ENCODE results near the gene OR4A5. TPM values are rescaled to one million over a fixed set of nuclear protein-coding genes. Genes with fewer than 3 reads are reported as not detected.

The OR4A5 gene, protein sequence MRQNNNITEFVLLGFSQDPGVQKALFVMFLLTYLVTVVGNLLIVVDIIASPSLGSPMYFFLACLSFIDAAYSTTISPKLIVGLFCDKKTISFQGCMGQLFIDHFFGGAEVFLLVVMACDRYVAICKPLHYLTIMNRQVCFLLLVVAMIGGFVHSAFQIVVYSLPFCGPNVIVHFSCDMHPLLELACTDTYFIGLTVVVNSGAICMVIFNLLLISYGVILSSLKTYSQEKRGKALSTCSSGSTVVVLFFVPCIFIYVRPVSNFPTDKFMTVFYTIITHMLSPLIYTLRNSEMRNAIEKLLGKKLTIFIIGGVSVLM
- total RNA-seq: not detected in 2 replicates

DNA sequence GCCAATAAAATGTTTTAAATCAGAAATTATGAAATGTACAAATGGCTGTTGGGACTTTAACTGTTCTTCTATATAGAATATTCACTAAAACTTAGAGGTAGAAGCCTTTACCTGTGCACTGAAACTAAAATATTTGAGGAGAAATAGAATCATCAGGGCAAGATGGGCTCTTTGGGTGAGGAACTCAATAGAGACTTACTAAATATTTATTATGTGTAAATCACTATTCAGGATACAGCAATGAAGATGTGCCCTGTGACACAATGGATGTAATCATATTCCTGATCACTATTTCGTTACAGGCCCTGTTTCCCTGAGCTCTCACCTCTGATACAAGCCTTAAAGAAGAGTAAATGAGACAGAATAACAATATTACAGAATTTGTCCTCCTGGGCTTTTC, at the start of gene OR4A5:
TSS of gene OR4A5 (plus strand) at position 301 of the 400 bp plus-strand sequence. CDS start at position 354, 53 bp downstream.

Other genes starting within 250 kb of the OR4A5 start
- not detected in 2 replicates for gene OR4C46, start 102.8 kb upstream of the OR4A5 start, total RNA-seq